Measurements from ENCODE around the gene SLAMF1. TPM values are rescaled to one million over a fixed set of nuclear protein-coding genes. Genes with fewer than 3 reads are reported as not detected.

SLAMF1 gene
- total RNA-seq, 6 experiments from 2014 or later: not detected

- DNase-seq: no peak
- peaks cover 33% of the 10 kb centered on the region for H3K4me1 Mint-ChIP-seq (ENCODE audit: low read depth)
- H3K9me3 Mint-ChIP-seq: no peaks in the 10 kb centered on the region
- H3K27ac Mint-ChIP-seq: no peak overlapping the region
- no peaks in the 10 kb centered on the region for H3K36me3 Mint-ChIP-seq (ENCODE audit: low read depth)
- no peak for TF ChIP-seq CTCF (IDR thresholded peaks at IDR 0.05)
- H3K4me3 Mint-ChIP-seq: no peak overlapping the region
- peaks cover 5% of the 10 kb centered on the region for H3K27me3 Mint-ChIP-seq (ENCODE audit: insufficient read depth)
Measured at GRCh38 chr1:160641323-160642280, 5.2 kb downstream of the SLAMF1 start.

GRCh38 chr1:160640359-160641123, 6.3 kb downstream of the SLAMF1 start:
- no peak for DNase-seq
- no peak overlapping the region for H3K27ac Mint-ChIP-seq
- TF ChIP-seq CTCF (IDR thresholded peaks at IDR 0.05): no peak
- peaks cover 2% of the 10 kb centered on the region for H3K27me3 Mint-ChIP-seq (ENCODE audit: insufficient read depth)
- no peaks in the 10 kb centered on the region for H3K9me3 Mint-ChIP-seq
- peaks cover 33% of the 10 kb centered on the region for H3K4me1 Mint-ChIP-seq (ENCODE audit: low read depth)
- H3K4me3 Mint-ChIP-seq: no peak overlapping the region
- no peaks in the 10 kb centered on the region for H3K36me3 Mint-ChIP-seq (ENCODE audit: low read depth)

GRCh38 chr1:160639652-160640051, 7.2 kb downstream of the SLAMF1 start:
- DNase-seq: no peak
- peaks cover 33% of the 10 kb centered on the region for H3K4me1 Mint-ChIP-seq (ENCODE audit: low read depth)
- no peaks in the 10 kb centered on the region for H3K36me3 Mint-ChIP-seq (ENCODE audit: low read depth)
- H3K27me3 Mint-ChIP-seq (ENCODE audit: insufficient read depth): peaks cover 2% of the 10 kb centered on the region
- TF ChIP-seq CTCF (IDR thresholded peaks at IDR 0.05): no peak
- H3K9me3 Mint-ChIP-seq: no peaks in the 10 kb centered on the region
- H3K27ac Mint-ChIP-seq: no peak overlapping the region
- H3K4me3 Mint-ChIP-seq: no peak overlapping the region; the same call in 1 of the 2 replicates

GRCh38 chr1:160638926-160639325, 7.9 kb downstream of the SLAMF1 start:
- H3K4me3 Mint-ChIP-seq: no peak overlapping the region; the same call in 1 of the 2 replicates
- no peak overlapping the region for H3K27ac Mint-ChIP-seq
- TF ChIP-seq CTCF (IDR thresholded peaks at IDR 0.05): no peak
- no peaks in the 10 kb centered on the region for H3K9me3 Mint-ChIP-seq
- H3K4me1 Mint-ChIP-seq (ENCODE audit: low read depth): peaks cover 33% of the 10 kb centered on the region
- no peak for DNase-seq
- H3K36me3 Mint-ChIP-seq (ENCODE audit: low read depth): no peaks in the 10 kb centered on the region
- peaks cover 2% of the 10 kb centered on the region for H3K27me3 Mint-ChIP-seq (ENCODE audit: insufficient read depth)

GRCh38 chr1:160638540-160638857, 8.3 kb downstream of the SLAMF1 start:
- peak overlapping the region; percentile 54; the same call in 1 of the 2 replicates for H3K4me3 Mint-ChIP-seq
- no peaks in the 10 kb centered on the region for H3K36me3 Mint-ChIP-seq (ENCODE audit: low read depth)
- peaks cover 2% of the 10 kb centered on the region for H3K27me3 Mint-ChIP-seq (ENCODE audit: insufficient read depth)
- H3K27ac Mint-ChIP-seq: no peak overlapping the region
- peaks cover 33% of the 10 kb centered on the region for H3K4me1 Mint-ChIP-seq (ENCODE audit: low read depth)
- no peak for DNase-seq
- no peaks in the 10 kb centered on the region for H3K9me3 Mint-ChIP-seq
- no peak for TF ChIP-seq CTCF (IDR thresholded peaks at IDR 0.05)
